Esophagus muscularis mucosa (tissue), 3 donors: Measurements from ENCODE around the gene FNIP2.

Source experiments
- CTCF ChIP-seq, 3 experiments: fragments of 200-600 bp in 2 of 3; fragments of 450-650 bp in 1 of 3; sonication (generic) in 2 of 3; IDR thresholded peaks; one replicate each; pipeline ENCODE4 v1.5.1; 2017 to 2019; ENCODE audit warnings: antibody characterized with exemption in 3 of 3, mild to moderate bottlenecking in 2 of 3, moderate library complexity in 1 of 3
- POLR2A ChIP-seq: fragments of 450-650 bp; IDR thresholded peaks from one replicate; pipeline ENCODE4 v1.6.1; 2017; ENCODE audit warnings: antibody characterized with exemption, moderate library complexity, mild to moderate bottlenecking, low read depth
- POLR2AphosphoS5 ChIP-seq, 2 donors: sonication (generic); formaldehyde crosslinking; IDR thresholded peaks; one replicate each; pipeline ENCODE4 v1.6.1; 2017; ENCODE audit warnings: antibody characterized with exemption in 2 of 2

GRCh38 chr4:158885564-158885963 lies 116.7 kb downstream of the FNIP2 start:
- TF ChIP-seq CTCF (IDR thresholded peaks at IDR 0.05) (no peak), POLR2AphosphoS5 (IDR thresholded peaks at IDR 0.05) (no peak), POLR2A (no peak)
